ENCODE data around the gene MUTYH. TPM values are rescaled to one million over a fixed set of nuclear protein-coding genes. Genes with fewer than 3 reads are reported as not detected.

MUTYH gene
- total and polyA plus RNA-seq, 8 donors: 11.6 to 88.7 (median 19.7) TPM

DNA sequence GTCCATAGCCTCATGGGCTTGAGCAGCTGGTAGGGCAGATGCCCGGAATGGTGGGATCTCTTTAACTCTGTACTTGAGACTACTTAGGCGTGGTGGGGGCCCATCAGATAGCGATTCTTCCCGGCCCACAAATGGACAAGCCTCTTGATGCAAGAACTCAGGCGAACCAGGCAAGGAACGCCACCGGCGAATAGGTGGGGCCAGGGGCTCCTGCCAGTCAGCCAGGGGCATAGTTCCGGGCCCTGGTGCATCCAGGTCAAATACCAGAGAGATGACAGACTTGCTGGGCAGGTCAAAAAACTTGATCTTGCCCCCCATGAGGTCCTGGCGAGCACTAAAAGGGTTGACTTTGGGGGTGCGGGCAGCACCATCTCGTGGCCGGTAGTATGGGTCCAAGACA, 4.8 kb upstream of the MUTYH start:
- Histone ChIP-seq H3K27me3 (no peaks in the 10 kb centered on the region), H3K36me3 (peaks cover 30 to 58% (median 51%) of the 10 kb centered on the region in 4 donors), H3K9me3 (no peaks in the 10 kb centered on the region), H3K4me1 (peaks cover 24 to 43% (median 34%) of the 10 kb centered on the region in 4 donors), H3K4me3 (no peak overlapping the region), H3K27ac (no peak overlapping the region)
- WGBS, 5 donors: 92 to 98% (median 92%) methylated on average over 13 of the region's 13 CpGs
- TF ChIP-seq EP300 (IDR thresholded peaks at IDR 0.05): no peak
- DNase-seq: no peak
- intact Hi-C loops (cut with DNase I; ENCODE audit: low total_unique reads): no loop called here

DNA sequence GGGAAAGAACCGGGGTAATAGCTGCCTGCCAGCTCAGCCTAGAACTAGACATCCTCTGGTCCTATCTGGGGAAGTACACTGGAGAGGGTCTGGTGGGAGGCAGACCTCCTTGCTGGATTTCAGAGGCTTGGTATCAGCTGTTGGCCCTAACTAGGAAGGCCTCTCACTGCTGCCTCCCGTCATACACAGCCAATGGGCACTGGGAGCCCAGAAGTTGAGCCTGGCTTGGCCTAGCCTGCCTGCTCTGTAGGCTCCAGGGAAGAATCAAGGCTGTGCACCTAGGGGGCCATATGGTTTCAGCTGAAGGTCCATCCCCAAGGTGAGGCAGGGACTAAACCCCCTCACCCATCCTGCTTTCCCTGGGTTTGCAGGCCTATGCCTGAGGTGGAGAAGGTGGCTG, 4.3 kb upstream of the MUTYH start:
- intact Hi-C loops (cut with DNase I; ENCODE audit: low total_unique reads): no loop called here
- no peak for TF ChIP-seq POLR2AphosphoS5 (IDR thresholded peaks at IDR 0.05)

DNA sequence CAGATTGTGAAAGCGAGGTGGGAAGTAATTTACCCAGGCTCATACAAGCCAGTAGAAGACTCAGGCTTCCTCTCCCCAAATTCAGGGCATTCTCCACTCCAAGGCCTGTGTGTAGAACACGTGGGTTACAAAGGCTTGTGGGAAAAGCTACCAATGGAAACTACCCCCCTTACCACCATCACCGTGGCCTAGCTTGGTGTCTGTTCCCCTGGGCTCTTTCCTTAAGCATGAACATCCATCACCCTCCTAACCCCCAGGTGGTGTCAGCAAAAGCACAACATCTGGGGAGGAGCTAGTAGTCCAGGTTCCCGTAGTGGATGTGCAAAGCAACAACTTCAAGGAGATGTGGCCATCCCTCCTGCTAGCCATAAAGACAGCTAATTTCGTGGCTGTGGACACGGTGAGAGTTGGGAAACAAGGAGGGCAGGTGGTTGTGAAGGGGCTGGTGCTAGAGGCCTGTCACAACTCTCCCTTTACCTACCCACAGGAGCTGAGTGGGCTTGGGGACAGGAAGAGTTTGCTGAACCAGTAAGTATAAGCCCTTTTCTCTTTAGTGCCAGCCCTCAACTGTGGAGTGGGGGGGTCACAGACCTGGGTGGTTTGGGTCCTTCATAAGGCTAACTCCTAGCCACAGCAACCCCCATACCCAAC, 701 bp upstream of the MUTYH start:
- Histone ChIP-seq H3K4me1 (peaks cover 12 to 54% (median 42%) of the 10 kb centered on the region in 4 donors), H3K27me3 (no peaks in the 10 kb centered on the region), H3K36me3 (peaks cover 30 to 44% (median 44%) of the 10 kb centered on the region in 4 donors), H3K4me3 (peak overlapping the region; percentile 69 to 82 (median 71)), H3K27ac (peak overlapping the region in 4 of 5 donors; percentile 93 to 98 (median 94)), H3K9me3 (no peaks in the 10 kb centered on the region)
- DNase-seq: peak in 1 of 2 donors; percentile 24
- intact Hi-C loops (cut with DNase I; ENCODE audit: low total_unique reads): no loop called here
- TF ChIP-seq POLR2AphosphoS5 (IDR thresholded peaks at IDR 0.05) (no peak), EP300 (IDR thresholded peaks at IDR 0.05) (no peak), POLR2A (IDR thresholded peaks at IDR 0.05) (no peak)
- TF ChIP-seq, protein P1, sequence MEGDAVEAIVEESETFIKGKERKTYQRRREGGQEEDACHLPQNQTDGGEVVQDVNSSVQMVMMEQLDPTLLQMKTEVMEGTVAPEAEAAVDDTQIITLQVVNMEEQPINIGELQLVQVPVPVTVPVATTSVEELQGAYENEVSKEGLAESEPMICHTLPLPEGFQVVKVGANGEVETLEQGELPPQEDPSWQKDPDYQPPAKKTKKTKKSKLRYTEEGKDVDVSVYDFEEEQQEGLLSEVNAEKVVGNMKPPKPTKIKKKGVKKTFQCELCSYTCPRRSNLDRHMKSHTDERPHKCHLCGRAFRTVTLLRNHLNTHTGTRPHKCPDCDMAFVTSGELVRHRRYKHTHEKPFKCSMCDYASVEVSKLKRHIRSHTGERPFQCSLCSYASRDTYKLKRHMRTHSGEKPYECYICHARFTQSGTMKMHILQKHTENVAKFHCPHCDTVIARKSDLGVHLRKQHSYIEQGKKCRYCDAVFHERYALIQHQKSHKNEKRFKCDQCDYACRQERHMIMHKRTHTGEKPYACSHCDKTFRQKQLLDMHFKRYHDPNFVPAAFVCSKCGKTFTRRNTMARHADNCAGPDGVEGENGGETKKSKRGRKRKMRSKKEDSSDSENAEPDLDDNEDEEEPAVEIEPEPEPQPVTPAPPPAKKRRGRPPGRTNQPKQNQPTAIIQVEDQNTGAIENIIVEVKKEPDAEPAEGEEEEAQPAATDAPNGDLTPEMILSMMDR (IDR thresholded peaks at IDR 0.05): no peak
- 15 to 24% (median 18%) methylated on average over 6 of the region's 6 CpGs for WGBS, 5 donors

More for the DNA sequence above, 4.3 kb upstream of the MUTYH start:
- no peak for DNase-seq
- WGBS, 5 donors: 88 to 100% (median 95%) methylated on average over 1 to 2 of the region's 2 CpGs
- H3K27ac ChIP-seq: no peak overlapping the region
- H3K36me3 ChIP-seq: peaks cover 30 to 58% (median 51%) of the 10 kb centered on the region in 4 donors
- H3K4me1 ChIP-seq: peaks cover 26 to 40% (median 34%) of the 10 kb centered on the region in 4 donors
- H3K27me3 ChIP-seq: no peaks in the 10 kb centered on the region
- H3K4me3 ChIP-seq: no peak overlapping the region
- H3K9me3 ChIP-seq: no peaks in the 10 kb centered on the region

DNA sequence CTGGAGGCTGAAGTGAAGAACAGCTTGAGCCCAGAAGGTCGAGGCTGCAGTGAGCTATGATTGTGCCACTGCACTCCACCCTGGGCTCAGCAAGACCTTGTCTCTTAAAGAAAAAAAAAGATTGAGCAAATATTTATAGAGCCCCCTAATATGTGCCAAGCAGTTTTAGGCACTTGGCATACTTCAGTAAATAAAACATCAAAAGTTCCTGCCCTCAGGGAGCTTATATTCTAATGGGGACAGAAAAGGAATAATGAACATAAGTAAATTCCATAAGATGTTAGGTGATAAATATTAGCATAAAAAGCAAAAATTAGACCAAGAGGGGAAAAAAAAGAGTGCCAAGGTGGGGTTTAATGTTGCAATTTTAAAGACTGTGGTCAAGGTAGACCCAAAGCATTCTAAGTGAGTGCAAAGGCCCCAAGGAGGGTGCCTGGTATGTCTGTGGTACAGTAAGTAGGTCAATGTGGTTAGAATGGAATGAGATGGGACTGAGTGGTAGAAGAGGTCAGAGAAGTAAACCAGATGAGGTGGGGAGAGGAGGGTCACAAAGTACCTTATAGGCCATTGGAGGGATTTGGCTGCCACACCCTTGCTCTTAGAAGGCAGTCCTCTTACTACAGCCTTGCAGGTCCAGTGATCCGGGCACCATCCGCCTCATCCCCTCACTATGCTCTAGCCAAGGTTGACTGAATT, 2.5 kb downstream of the MUTYH start:
- intact Hi-C loops (cut with DNase I; ENCODE audit: low total_unique reads): no loop called here
- Histone ChIP-seq H3K36me3 (peaks cover 14 to 31% (median 29%) of the 10 kb centered on the region in 4 donors), H3K9me3 (no peaks in the 10 kb centered on the region), H3K4me3 (no peak overlapping the region), H3K27me3 (no peaks in the 10 kb centered on the region), H3K4me1 (peaks cover 20 to 72% (median 51%) of the 10 kb centered on the region in 4 donors), H3K27ac (peak overlapping the region in 2 of 5 donors; percentile 35 to 75)
- 86 to 93% (median 90%) methylated on average over 3 of the region's 3 CpGs for WGBS, 5 donors
- TF ChIP-seq EP300 (IDR thresholded peaks at IDR 0.05): no peak
- no peak for TF ChIP-seq POLR2AphosphoS5 (IDR thresholded peaks at IDR 0.05)
- no peak for TF ChIP-seq POLR2A (IDR thresholded peaks at IDR 0.05)
- TF ChIP-seq, protein P1 (IDR thresholded peaks at IDR 0.05): no peak
- no peak for DNase-seq

DNA sequence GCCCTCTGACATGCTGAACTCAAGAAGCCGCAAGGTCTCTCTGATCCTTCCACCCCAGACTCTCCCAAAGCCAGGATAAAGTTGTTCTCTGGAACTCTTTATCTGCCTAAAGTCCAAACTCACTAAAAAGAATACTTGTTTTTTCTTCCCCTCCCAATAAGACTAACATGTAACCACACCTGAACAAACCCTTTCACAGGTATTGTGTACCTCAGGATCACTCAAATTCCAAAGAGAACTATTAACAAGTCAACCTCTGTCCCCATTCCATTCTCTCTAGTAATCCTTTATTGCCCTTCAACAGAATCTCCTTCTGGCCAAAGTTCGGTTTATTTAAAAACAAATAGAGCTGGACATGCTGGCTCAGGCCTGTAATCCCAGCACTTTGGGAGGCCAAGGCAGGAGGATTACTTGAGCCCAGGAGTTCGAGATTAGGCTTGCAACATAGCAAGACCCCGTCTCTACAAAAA, 4.3 kb downstream of the MUTYH start:
- H3K27ac ChIP-seq: peak overlapping the region; percentile 54 to 75 (median 66)

More for the DNA sequence above, 4.3 kb downstream of the MUTYH start:
- 35 to 62% (median 45%) methylated on average over 4 of the region's 4 CpGs for WGBS, 5 donors
- Histone ChIP-seq H3K27me3 (no peaks in the 10 kb centered on the region), H3K4me1 (peaks cover 13 to 53% (median 34%) of the 10 kb centered on the region in 4 donors), H3K36me3 (peaks cover 25 to 38% (median 35%) of the 10 kb centered on the region in 4 donors), H3K9me3 (no peaks in the 10 kb centered on the region), H3K4me3 (no peak overlapping the region)
- peak in 1 of 3 donors; percentile 58 for TF ChIP-seq POLR2AphosphoS5 (IDR thresholded peaks at IDR 0.05)
- no peak for TF ChIP-seq POLR2A (IDR thresholded peaks at IDR 0.05)
- TF ChIP-seq, protein P1 (IDR thresholded peaks at IDR 0.05): no peak
- no peak for TF ChIP-seq EP300 (IDR thresholded peaks at IDR 0.05)
- peak in 1 of 2 donors; percentile 87 for DNase-seq
- intact Hi-C loops (cut with DNase I; ENCODE audit: low total_unique reads): no loop called here

All from stomach (tissue), 9 donors.